K562 (cell line): Measurements from ENCODE around the gene BCL7C. TPM values are rescaled to one million over a fixed set of nuclear protein-coding genes. Genes with fewer than 3 reads are reported as not detected.

Source experiments
- BRD9 ChIP-seq: fragments of 450-650 bp; IDR thresholded peaks from 2 replicates; pipeline ENCODE4 v1.6.1; 2018; ENCODE audit warnings: low read depth; ENCODE audit not compliant: partially characterized antibody
- CBX1 ChIP-seq: sonication (generic); IDR thresholded peaks from 2 replicates; pipeline ENCODE4 v1.6.1; 2016; ENCODE audit warnings: antibody characterized with exemption, low read depth, mild to moderate bottlenecking
- CBX8 ChIP-seq: fragments of 200-600 bp; sonication (generic); IDR thresholded peaks from 2 replicates; pipeline ENCODE4 v1.6.1; 2012; ENCODE audit warnings: borderline replicate concordance, mixed run types, low read depth, mild to moderate bottlenecking, moderate library complexity, mixed read lengths, low read length, control low read depth, inconsistent platforms; ENCODE audit not compliant: poor library complexity, severe bottlenecking; ENCODE audit errors: extremely low read depth
- CHCHD3 ChIP-seq: fragments of 250-450 bp; sonication (Bioruptor Pico); IDR thresholded peaks from 2 replicates; pipeline ENCODE4 v2.1.2; 2022; ENCODE audit warnings: mild to moderate bottlenecking
- CREM ChIP-seq: IDR thresholded peaks from 2 replicates; pipeline ENCODE4 v1.6.1; 2014; ENCODE audit warnings: antibody characterized with exemption, low read depth
- HDAC2 ChIP-seq: fragments of 450-650 bp; IDR thresholded peaks from 2 replicates; pipeline ENCODE4 v1.6.1; 2016; ENCODE audit warnings: mild to moderate bottlenecking
- HDAC8 ChIP-seq: fragments of 450-650 bp; IDR thresholded peaks from 2 replicates; pipeline ENCODE4 v1.6.1; 2016; ENCODE audit warnings: mild to moderate bottlenecking, missing genetic modification characterization, moderate library complexity, missing compliant biosample characterization
- HOXB6 ChIP-seq: fragments of 250-450 bp; sonication (Bioruptor Pico); IDR thresholded peaks from 2 replicates; pipeline ENCODE4 v1.5.1; 2022; ENCODE audit warnings: mild to moderate bottlenecking, borderline replicate concordance
- MTA2 ChIP-seq: fragments of 450-650 bp; IDR thresholded peaks from 2 replicates; pipeline ENCODE4 v1.6.1; 2016; ENCODE audit warnings: low read depth
- NFE2 ChIP-seq: IDR thresholded peaks from 2 replicates; pipeline ENCODE4 v1.6.1; 2014; ENCODE audit warnings: antibody characterized with exemption, low read depth
- NR2F6 ChIP-seq: fragments of 450-650 bp; formaldehyde crosslinking; IDR thresholded peaks from 2 replicates; pipeline ENCODE4 v1.4.0; 2020; ENCODE audit warnings: mild to moderate bottlenecking
- NRF1 ChIP-seq, 2 experiments: fragments of 450-650 bp; IDR thresholded peaks in 1 of 2; conservative IDR thresholded peaks in 1 of 2; 2 replicates each; pipeline ENCODE4 v1.6.1; 2014; ENCODE audit warnings: mild to moderate bottlenecking in 2 of 2
- POLR2H ChIP-seq: IDR thresholded peaks from 2 replicates; pipeline ENCODE4 v1.6.1; 2016; ENCODE audit warnings: missing genetic modification characterization, low read depth, mild to moderate bottlenecking, control low read depth, missing compliant biosample characterization, moderate library complexity
- PPARD ChIP-seq: fragments of 250-450 bp; sonication (Bioruptor Pico); IDR thresholded peaks from 2 replicates; pipeline ENCODE4 v1.8.0; 2022; ENCODE audit warnings: inconsistent platforms, mild to moderate bottlenecking, moderate library complexity
- SOX6 ChIP-seq: fragments of 450-650 bp; IDR thresholded peaks from 2 replicates; pipeline ENCODE4 v1.6.1; 2014; ENCODE audit warnings: mild to moderate bottlenecking
- SREBF1 ChIP-seq: fragments of 150-350 bp; IDR thresholded peaks from 2 replicates; pipeline ENCODE4 v1.6.1; 2014; ENCODE audit warnings: antibody characterized with exemption, low read depth, low read length, borderline replicate concordance
- SRSF3 ChIP-seq: fragments of 200-400 bp; formaldehyde crosslinking; IDR thresholded peaks from 2 replicates; pipeline ENCODE4 v1.6.1; 2016; ENCODE audit warnings: mild to moderate bottlenecking, low read length, moderate library complexity; ENCODE audit not compliant: insufficient read depth
- SRSF7 ChIP-seq: fragments of 200-400 bp; formaldehyde crosslinking; optimal IDR thresholded peaks from 2 replicates; pipeline ENCODE3; 2017; ENCODE audit warnings: mild to moderate bottlenecking, low read depth, low read length
- ZNF174 ChIP-seq: fragments of 250-450 bp; sonication (Bioruptor Pico); IDR thresholded peaks from 2 replicates; pipeline ENCODE4 v1.4.0; 2020; ENCODE audit warnings: mild to moderate bottlenecking
- ZNF184 ChIP-seq: sonication (generic); formaldehyde crosslinking; IDR thresholded peaks from 2 replicates; pipeline ENCODE4 v1.5.0; 2020; ENCODE audit warnings: missing genetic modification reagents
- ZNF347 ChIP-seq: fragments of 450-650 bp; formaldehyde crosslinking; IDR thresholded peaks from 2 replicates; pipeline ENCODE4 v1.4.0; 2020; ENCODE audit warnings: low read depth, mild to moderate bottlenecking, moderate library complexity
- polyA plus RNA-seq, 8 experiments: library from polyadenylated mRNA; depleted of rRNA in 4 of 8; stranded (reverse) in 5 of 8; unstranded in 3 of 8; fragments of >200 nt; fragmentation: Nextera tagmentation in 2 of 8; fragmentation: Illumina TruSeq in 1 of 8; extraction: Ambion mirVana in 2 of 8; extraction: Trizol in 1 of 8; gene quantifications; 2 replicates each; pipeline versions ENCODE4 v1.2.1 to v1.2.3, GENCODE V29; 2011 to 2014; ENCODE audit warnings: inconsistent platforms in 1 of 8, missing spikeins in 1 of 8
- total RNA-seq, 7 experiments: library from RNA; depleted of rRNA in 6 of 7; stranded (reverse); fragments of >200 nt in 6 of 7; fragmentation: Illumina TruSeq in 2 of 7; extraction: Trizol in 2 of 7; gene quantifications; 2 replicates each; pipeline versions ENCODE4 v1.2.1 to v1.2.3, GENCODE V29; 2011 to 2021; ENCODE audit warnings: low replicate concordance in 1 of 7
- TF ChIP-seq, protein P1 (sequence below): fragments of 450-650 bp; IDR thresholded peaks from 2 replicates; pipeline ENCODE4 v1.6.1; 2017; ENCODE audit warnings: mild to moderate bottlenecking, moderate library complexity
- TF ChIP-seq, protein P2 (sequence below): fragments of 450-650 bp; IDR thresholded peaks from 2 replicates; pipeline ENCODE4 v1.7.0; 2016; ENCODE audit warnings: borderline replicate concordance
- TF ChIP-seq, protein P3 (sequence below): sonication (generic); formaldehyde crosslinking; IDR thresholded peaks from 2 replicates; pipeline ENCODE4 v1.8.0; 2023; ENCODE audit warnings: mild to moderate bottlenecking, missing genetic modification reagents

The BCL7C gene
- total and polyA plus RNA-seq, 9 of the 15 experiments (the other 6 are each of a cell fraction or from before 2014, with no cell fraction given): 1.7 to 85.8 (median 19.6) TPM

DNA sequence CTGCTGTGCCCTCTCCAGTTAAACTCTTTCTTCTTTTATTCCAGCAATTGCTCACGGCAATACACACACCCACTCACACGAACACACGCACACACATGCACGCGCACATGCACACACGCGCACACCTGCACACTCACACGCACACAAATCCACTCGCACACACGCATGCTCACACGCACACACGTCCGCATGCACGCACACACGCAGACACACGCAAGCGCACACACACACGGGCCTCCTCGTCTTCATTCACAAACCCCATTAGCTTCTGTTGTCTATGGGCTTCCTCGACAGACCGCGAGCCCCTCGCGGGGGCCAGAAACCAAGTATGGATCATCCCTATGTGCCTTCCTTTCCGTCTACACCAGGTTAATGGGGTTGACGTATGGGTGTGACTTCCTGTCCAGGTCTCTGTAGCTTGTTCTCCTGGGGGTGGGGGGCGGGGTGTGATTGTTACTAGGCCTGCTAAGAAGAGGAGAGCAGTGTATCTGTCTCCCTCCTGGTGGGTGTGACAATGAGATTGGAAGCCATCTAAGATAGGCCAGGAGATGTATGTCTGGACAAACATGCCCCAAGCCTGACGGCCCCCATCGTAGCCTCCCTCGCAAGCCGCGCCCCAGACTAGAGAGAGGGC is 1.9 kb upstream of the BCL7C start (continued):
- no peak for TF ChIP-seq ZNF184
- TF ChIP-seq BRD9: no peak
- no peak for TF ChIP-seq SREBF1
- no peak for TF ChIP-seq POLR2H
- TF ChIP-seq, protein P1, sequence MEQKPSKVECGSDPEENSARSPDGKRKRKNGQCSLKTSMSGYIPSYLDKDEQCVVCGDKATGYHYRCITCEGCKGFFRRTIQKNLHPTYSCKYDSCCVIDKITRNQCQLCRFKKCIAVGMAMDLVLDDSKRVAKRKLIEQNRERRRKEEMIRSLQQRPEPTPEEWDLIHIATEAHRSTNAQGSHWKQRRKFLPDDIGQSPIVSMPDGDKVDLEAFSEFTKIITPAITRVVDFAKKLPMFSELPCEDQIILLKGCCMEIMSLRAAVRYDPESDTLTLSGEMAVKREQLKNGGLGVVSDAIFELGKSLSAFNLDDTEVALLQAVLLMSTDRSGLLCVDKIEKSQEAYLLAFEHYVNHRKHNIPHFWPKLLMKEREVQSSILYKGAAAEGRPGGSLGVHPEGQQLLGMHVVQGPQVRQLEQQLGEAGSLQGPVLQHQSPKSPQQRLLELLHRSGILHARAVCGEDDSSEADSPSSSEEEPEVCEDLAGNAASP: no peak
- no peak for TF ChIP-seq ZNF347
- no peak for TF ChIP-seq CBX8
- no peak for TF ChIP-seq NFE2
- no peak for TF ChIP-seq CHCHD3 (CRISPR knock-in tag)
- TF ChIP-seq HOXB6: no peak
- TF ChIP-seq MTA2: 0 out of 2 replicates have a peak, but pooled peaks have one; percentile 14
- TF ChIP-seq CREM: peak; percentile 58
- TF ChIP-seq SRSF3: no peak
- no peak for TF ChIP-seq SOX6
- TF ChIP-seq PPARD (CRISPR knock-in tag): no peak
- TF ChIP-seq CBX1: no peak
- no peak for TF ChIP-seq ZNF174
- TF ChIP-seq SRSF7: no peak
- TF ChIP-seq NRF1 (conservative IDR thresholded peaks at IDR 0.05 in 1 of 2, IDR thresholded peaks at IDR 0.05 in 1 of 2): peak; percentile 82 to 85
- TF ChIP-seq HDAC2: 0 out of 2 replicates have a peak, but pooled peaks have one; percentile 8
- TF ChIP-seq HDAC8 (tag): no peak
- TF ChIP-seq, protein P2, sequence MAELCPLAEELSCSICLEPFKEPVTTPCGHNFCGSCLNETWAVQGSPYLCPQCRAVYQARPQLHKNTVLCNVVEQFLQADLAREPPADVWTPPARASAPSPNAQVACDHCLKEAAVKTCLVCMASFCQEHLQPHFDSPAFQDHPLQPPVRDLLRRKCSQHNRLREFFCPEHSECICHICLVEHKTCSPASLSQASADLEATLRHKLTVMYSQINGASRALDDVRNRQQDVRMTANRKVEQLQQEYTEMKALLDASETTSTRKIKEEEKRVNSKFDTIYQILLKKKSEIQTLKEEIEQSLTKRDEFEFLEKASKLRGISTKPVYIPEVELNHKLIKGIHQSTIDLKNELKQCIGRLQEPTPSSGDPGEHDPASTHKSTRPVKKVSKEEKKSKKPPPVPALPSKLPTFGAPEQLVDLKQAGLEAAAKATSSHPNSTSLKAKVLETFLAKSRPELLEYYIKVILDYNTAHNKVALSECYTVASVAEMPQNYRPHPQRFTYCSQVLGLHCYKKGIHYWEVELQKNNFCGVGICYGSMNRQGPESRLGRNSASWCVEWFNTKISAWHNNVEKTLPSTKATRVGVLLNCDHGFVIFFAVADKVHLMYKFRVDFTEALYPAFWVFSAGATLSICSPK: peak; percentile 61; the same call in 1 of the 2 replicates
- TF ChIP-seq NR2F6 (CRISPR knock-in tag): no peak
- TF ChIP-seq, protein P3, sequence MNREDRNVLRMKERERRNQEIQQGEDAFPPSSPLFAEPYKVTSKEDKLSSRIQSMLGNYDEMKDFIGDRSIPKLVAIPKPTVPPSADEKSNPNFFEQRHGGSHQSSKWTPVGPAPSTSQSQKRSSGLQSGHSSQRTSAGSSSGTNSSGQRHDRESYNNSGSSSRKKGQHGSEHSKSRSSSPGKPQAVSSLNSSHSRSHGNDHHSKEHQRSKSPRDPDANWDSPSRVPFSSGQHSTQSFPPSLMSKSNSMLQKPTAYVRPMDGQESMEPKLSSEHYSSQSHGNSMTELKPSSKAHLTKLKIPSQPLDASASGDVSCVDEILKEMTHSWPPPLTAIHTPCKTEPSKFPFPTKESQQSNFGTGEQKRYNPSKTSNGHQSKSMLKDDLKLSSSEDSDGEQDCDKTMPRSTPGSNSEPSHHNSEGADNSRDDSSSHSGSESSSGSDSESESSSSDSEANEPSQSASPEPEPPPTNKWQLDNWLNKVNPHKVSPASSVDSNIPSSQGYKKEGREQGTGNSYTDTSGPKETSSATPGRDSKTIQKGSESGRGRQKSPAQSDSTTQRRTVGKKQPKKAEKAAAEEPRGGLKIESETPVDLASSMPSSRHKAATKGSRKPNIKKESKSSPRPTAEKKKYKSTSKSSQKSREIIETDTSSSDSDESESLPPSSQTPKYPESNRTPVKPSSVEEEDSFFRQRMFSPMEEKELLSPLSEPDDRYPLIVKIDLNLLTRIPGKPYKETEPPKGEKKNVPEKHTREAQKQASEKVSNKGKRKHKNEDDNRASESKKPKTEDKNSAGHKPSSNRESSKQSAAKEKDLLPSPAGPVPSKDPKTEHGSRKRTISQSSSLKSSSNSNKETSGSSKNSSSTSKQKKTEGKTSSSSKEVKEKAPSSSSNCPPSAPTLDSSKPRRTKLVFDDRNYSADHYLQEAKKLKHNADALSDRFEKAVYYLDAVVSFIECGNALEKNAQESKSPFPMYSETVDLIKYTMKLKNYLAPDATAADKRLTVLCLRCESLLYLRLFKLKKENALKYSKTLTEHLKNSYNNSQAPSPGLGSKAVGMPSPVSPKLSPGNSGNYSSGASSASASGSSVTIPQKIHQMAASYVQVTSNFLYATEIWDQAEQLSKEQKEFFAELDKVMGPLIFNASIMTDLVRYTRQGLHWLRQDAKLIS (CRISPR knock-in tag): no peak
